IMR-90 (cell line): ENCODE measurements around the gene TUBB4A. TPM values are rescaled to one million over a fixed set of nuclear protein-coding genes. Genes with fewer than 3 reads are reported as not detected.

Experiments used
- ATAC-seq: fragments of 200-7000 bp; cut with Tn5 transposase; 2 replicates; pipeline ENCODE4 v1.9.1; 2020; ENCODE audit warnings: low read depth, mild to moderate bottlenecking, moderate library complexity
- BruUV-seq: library from RNA; stranded (reverse); fragments of 400-500 nt; replicated peaks from 2 replicates; lab custom pipeline; 2021; lab: Mats Ljungman, UMichigan
- CTCF ChIA-PET: fragments of 300-600 bp; formaldehyde crosslinking; extraction: SDS; loops from one replicate; lab custom pipeline; 2021; ENCODE audit warnings: antibody characterized with exemption; lab: Yijun Ruan, JAX
- POLR2A ChIA-PET: fragments of 300-600 bp; sonication (Branson Sonifier 250); formaldehyde crosslinking; loops from one replicate; lab custom pipeline; 2022; ENCODE audit warnings: antibody characterized with exemption; ENCODE audit not compliant: unreplicated experiment; lab: Charles Lee
- DNase-seq: peaks from one replicate; pipeline ENCODE4 v3.0.0; 2013
- H2AFZ ChIP-seq: replicated peaks from 2 replicates; pipeline ENCODE3; 2013; ENCODE audit warnings: low read length, mild to moderate bottlenecking; ENCODE audit not compliant: poor library complexity
- H2AK5ac ChIP-seq: 2 replicates; pipeline ENCODE4 v1.6.1; 2013; ENCODE audit warnings: low read depth, low read length, inconsistent platforms
- H2AK9ac ChIP-seq: replicated peaks from 2 replicates; pipeline ENCODE3; 2013; ENCODE audit warnings: mild to moderate bottlenecking, low read depth, low read length, moderate library complexity; ENCODE audit not compliant: poor library complexity
- H2BK120ac ChIP-seq: 2 replicates; pipeline ENCODE4 v1.6.1; 2013; ENCODE audit warnings: low read depth, low read length, inconsistent platforms
- H2BK15ac ChIP-seq: 3 replicates; pipeline ENCODE4 v1.6.1; 2013; ENCODE audit warnings: low read depth, low read length, inconsistent platforms
- H2BK20ac ChIP-seq: 2 replicates; pipeline ENCODE4 v1.6.1; 2013; ENCODE audit warnings: low read depth, mild to moderate bottlenecking, inconsistent platforms, low read length, moderate library complexity
- H2BK5ac ChIP-seq: 2 replicates; pipeline ENCODE4 v1.6.1; 2013; ENCODE audit warnings: mild to moderate bottlenecking, low read depth, low read length, inconsistent platforms; ENCODE audit not compliant: poor library complexity, severe bottlenecking
- H3K14ac ChIP-seq: replicated peaks from 2 replicates; pipeline ENCODE4 v1.6.1; 2013; ENCODE audit warnings: low read depth, low read length, inconsistent platforms
- H3K18ac ChIP-seq: 2 replicates; pipeline ENCODE4 v1.6.1; 2013; ENCODE audit warnings: low read depth, low read length, control low read depth
- H3K23ac ChIP-seq: 2 replicates; pipeline ENCODE4 v1.6.1; 2013; ENCODE audit warnings: low read depth, low read length, inconsistent platforms
- H3K27ac ChIP-seq: 2 replicates; pipeline ENCODE4 v1.5.1; 2013; ENCODE audit warnings: mild to moderate bottlenecking, control low read depth, low read length; ENCODE audit not compliant: insufficient read depth
- H3K27me3 ChIP-seq: 2 replicates; pipeline ENCODE4 v1.6.1; 2013; ENCODE audit warnings: low read length; ENCODE audit not compliant: control insufficient read depth, insufficient read depth
- H3K36me3 ChIP-seq: 2 replicates; pipeline ENCODE4 v1.6.1; 2013; ENCODE audit warnings: low read length, mixed read lengths; ENCODE audit not compliant: control insufficient read depth, insufficient read depth
- H3K4ac ChIP-seq: 2 replicates; pipeline ENCODE4 v1.6.1; 2013; ENCODE audit warnings: low read depth, low read length, inconsistent platforms
- H3K4me1 ChIP-seq: 2 replicates; pipeline ENCODE4 v1.6.1; 2013; ENCODE audit warnings: low read length, mixed read lengths; ENCODE audit not compliant: control insufficient read depth, insufficient read depth
- H3K4me2 ChIP-seq: 2 replicates; pipeline ENCODE4 v1.6.1; 2013; ENCODE audit warnings: low read depth, mild to moderate bottlenecking, control low read depth, low read length, moderate library complexity
- H3K4me3 ChIP-seq: 2 replicates; pipeline ENCODE4 v1.5.1; 2013; ENCODE audit warnings: low read depth, mild to moderate bottlenecking, control low read depth, low read length, moderate library complexity; ENCODE audit not compliant: insufficient read depth
- H3K56ac ChIP-seq: 2 replicates; pipeline ENCODE4 v1.6.1; 2013; ENCODE audit warnings: low read length, inconsistent platforms; ENCODE audit not compliant: insufficient read depth; ENCODE audit errors: extremely low read depth
- H3K79me1 ChIP-seq, 2 experiments: 2 replicates each; pipeline ENCODE4 v1.6.1; 2013; ENCODE audit warnings: low read length in 2 of 2, inconsistent platforms in 1 of 2, low read depth in 1 of 2
- H3K9ac ChIP-seq: 2 replicates; pipeline ENCODE4 v1.6.1; 2013; ENCODE audit warnings: low read depth, low read length, control low read depth
- H3K9me1 ChIP-seq: 2 replicates; pipeline ENCODE4 v1.6.1; 2013; ENCODE audit warnings: low read length, inconsistent platforms; ENCODE audit not compliant: insufficient read depth
- H3K9me3 ChIP-seq: 2 replicates; pipeline ENCODE4 v1.6.1; 2013; ENCODE audit warnings: low read length; ENCODE audit not compliant: control insufficient read depth, insufficient read depth
- H4K20me1 ChIP-seq: 2 replicates; pipeline ENCODE4 v1.6.1; 2013; ENCODE audit warnings: low read length, inconsistent platforms; ENCODE audit not compliant: insufficient read depth
- H4K5ac ChIP-seq: 2 replicates; pipeline ENCODE4 v1.6.1; 2013; ENCODE audit warnings: mild to moderate bottlenecking, low read depth, low read length, control low read depth
- H4K8ac ChIP-seq, 2 experiments: 2 replicates each; pipeline ENCODE4 v1.6.1; 2013; ENCODE audit warnings: low read depth in 2 of 2, low read length in 2 of 2, control low read depth in 1 of 2, inconsistent platforms in 1 of 2
- H4K91ac ChIP-seq: 2 replicates; pipeline ENCODE4 v1.6.1; 2013; ENCODE audit warnings: low read depth, low read length, inconsistent platforms; ENCODE audit not compliant: insufficient read depth
- MAZ ChIP-seq: IDR thresholded peaks from 2 replicates; pipeline ENCODE4 v1.6.1; 2012; ENCODE audit warnings: low read depth, mild to moderate bottlenecking, low read length, improper control_type of control experiment, moderate library complexity, borderline replicate concordance
- WGBS, 2 experiments: methylation state at CpG; one replicate each; pipeline versions ENCODE4 v1.1.5 to v1.1.7; 2013; ENCODE audit warnings: missing lambda C conversion rate in 2 of 2; ENCODE audit not compliant: insufficient read length in 1 of 2; ENCODE audit errors: extremely low coverage in 2 of 2; 5-methylcytosine and 5-hydroxymethylcytosine counted together
- dilution Hi-C: fragments of 300-500 bp; cut with HindIII; formaldehyde crosslinking; loops from one replicate; pipeline ENCODE4 v1.14.3; 2018; ENCODE audit warnings: low sequenced_read_pairs; ENCODE audit not compliant: unreplicated experiment
- in situ Hi-C: fragments of 300-500 bp; cut with MboI; formaldehyde crosslinking; loops from 3 replicates; pipeline ENCODE4 v1.14.3; 2019; ENCODE audit warnings: low sequenced_read_pairs, inconsistent platforms, mixed read lengths
- intact Hi-C: fragments of 100-400 bp; cut with micrococcal nuclease; formaldehyde crosslinking; loops from 2 replicates; pipeline ENCODE4 v1.10.0; 2022
- polyA plus RNA-seq, 3 experiments: library from polyadenylated mRNA; depleted of rRNA; stranded (reverse); fragments of >200 nt; gene quantifications; 2 replicates each; pipeline ENCODE4 v1.2.3, GENCODE V29; 2012; ENCODE audit warnings: low replicate concordance in 1 of 3
- total RNA-seq: library from RNA; depleted of rRNA; stranded (reverse); fragments of >200 nt; gene quantifications from 2 replicates; pipeline ENCODE4 v1.2.3, GENCODE V29; 2012
- TF ChIP-seq, protein P1 (sequence below): fragments of 150-350 bp; IDR thresholded peaks from 2 replicates; pipeline ENCODE4 v1.6.1; 2017; ENCODE audit warnings: mild to moderate bottlenecking, antibody characterized with exemption, low read length, low read depth

TUBB4A gene
- total and polyA plus RNA-seq, 2 of the 4 experiments (the other 2 are of a cell fraction) = not detected

DNA sequence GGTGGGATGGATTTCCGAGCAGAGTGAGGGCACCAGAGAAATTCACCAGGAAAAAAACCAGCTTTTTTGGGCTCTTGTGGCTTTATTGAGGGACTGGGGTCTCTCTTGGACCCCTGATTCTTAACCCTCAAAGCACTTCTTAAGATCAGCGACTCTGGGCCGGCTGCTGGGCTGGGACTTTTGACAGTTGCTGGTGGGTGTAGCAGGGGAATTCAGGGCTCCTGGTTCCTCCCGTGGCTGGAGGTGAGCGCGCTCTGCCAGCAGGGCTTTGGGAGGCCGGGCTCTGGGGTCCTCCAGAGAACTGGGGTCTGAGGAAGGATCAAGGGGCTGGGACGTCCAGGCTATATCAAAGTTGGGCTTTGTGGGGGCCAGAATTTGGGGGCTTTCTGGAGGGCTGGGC, 34.7 kb downstream of the TUBB4A start:
- Histone ChIP-seq H3K36me3 (no peaks in the 10 kb centered on the region), H4K20me1 (no peaks in the 10 kb centered on the region), H3K4me2 (no peak overlapping the region), H2BK120ac (no peak overlapping the region), H3K9ac (no peak overlapping the region), H2AK9ac (no peak overlapping the region), H3K27me3 (peaks cover 29% of the 10 kb centered on the region), H2BK5ac (no peak overlapping the region), H3K79me1 (no peaks in the 10 kb centered on the region), H2BK15ac (no peak overlapping the region), H2BK20ac (no peak overlapping the region), H3K23ac (no peak overlapping the region), H3K18ac (no peak overlapping the region), H4K8ac (no peak overlapping the region), H2AK5ac (no peak overlapping the region), H3K56ac (no peak overlapping the region), H2AFZ (no peak overlapping the region), H3K4me3 (no peak overlapping the region), H4K91ac (no peak overlapping the region), H3K27ac (no peak overlapping the region), H3K4me1 (no peaks in the 10 kb centered on the region), H3K14ac (no peak overlapping the region), H3K4ac (no peak overlapping the region), H3K9me1 (no peaks in the 10 kb centered on the region), H4K5ac (no peak overlapping the region), H3K9me3 (no peaks in the 10 kb centered on the region)
- ATAC-seq (no peak), DNase-seq (no peak)
- no TSS peak for BruUV-seq
- in situ Hi-C loops = no loop called here
- dilution Hi-C loops = no loop called here
- WGBS, 2 experiments = 20% methylated on average over 2 of the region's 8 CpGs; no CpG with 5 or more reads in 1 of the 2 experiments
- intact Hi-C loops = no loop called here
- TF ChIP-seq, protein P1, sequence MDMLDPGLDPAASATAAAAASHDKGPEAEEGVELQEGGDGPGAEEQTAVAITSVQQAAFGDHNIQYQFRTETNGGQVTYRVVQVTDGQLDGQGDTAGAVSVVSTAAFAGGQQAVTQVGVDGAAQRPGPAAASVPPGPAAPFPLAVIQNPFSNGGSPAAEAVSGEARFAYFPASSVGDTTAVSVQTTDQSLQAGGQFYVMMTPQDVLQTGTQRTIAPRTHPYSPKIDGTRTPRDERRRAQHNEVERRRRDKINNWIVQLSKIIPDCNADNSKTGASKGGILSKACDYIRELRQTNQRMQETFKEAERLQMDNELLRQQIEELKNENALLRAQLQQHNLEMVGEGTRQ = no peak
- TF ChIP-seq MAZ = no peak
- CTCF ChIA-PET = no interaction called here
- POLR2A ChIA-PET = no interaction called here
